Spinal cord (tissue), 10 donors: ENCODE data around the gene GSN. TPM values are rescaled to one million over a fixed set of nuclear protein-coding genes. Genes with fewer than 3 reads are reported as not detected.
A peak's percentile ranks its signal among the peaks of the same experiment; 100 is the strongest.

Source experiments
- DNase-seq, 6 donors: peaks; one replicate each; pipeline versions ENCODE4 v3.0.0 to v3.0.0-alpha.2; 2013 to 2015; ENCODE audit warnings: low spot score in 6 of 6, low read depth in 4 of 6
- H3K27ac ChIP-seq: one replicate; pipeline ENCODE4 v1.5.1; 2013; ENCODE audit warnings: low read depth, low read length, control low read depth
- H3K27me3 ChIP-seq: one replicate; pipeline ENCODE4 v1.6.1; 2013; ENCODE audit warnings: low read length; ENCODE audit not compliant: control insufficient read depth, insufficient read depth
- H3K36me3 ChIP-seq: one replicate; pipeline ENCODE4 v1.6.1; 2013; ENCODE audit warnings: low read length; ENCODE audit not compliant: control insufficient read depth, insufficient read depth
- H3K4me1 ChIP-seq: one replicate; pipeline ENCODE4 v1.6.1; 2013; ENCODE audit warnings: low read length; ENCODE audit not compliant: control insufficient read depth, insufficient read depth
- H3K4me3 ChIP-seq: one replicate; pipeline ENCODE4 v1.5.1; 2013; ENCODE audit warnings: low read depth, low read length, control low read depth
- H3K9me3 ChIP-seq: one replicate; pipeline ENCODE4 v1.6.1; 2013; ENCODE audit warnings: low read length; ENCODE audit not compliant: control insufficient read depth, insufficient read depth
- WGBS: methylation state at CpG from one replicate; pipeline ENCODE4 v1.1.5; 2013; ENCODE audit warnings: missing lambda C conversion rate; ENCODE audit not compliant: insufficient coverage; 5-methylcytosine and 5-hydroxymethylcytosine counted together
- polyA plus RNA-seq, 2 donors: library from polyadenylated mRNA; unstranded; fragments of 120-200 nt; gene quantifications; one replicate each; pipeline ENCODE4 v1.2.1, GENCODE V29; 2013; ENCODE audit not compliant: insufficient read length in 2 of 2
- total RNA-seq, 2 donors: library from RNA; depleted of rRNA in 1 of 2; stranded (reverse); fragments of 120-200 nt in 1 of 2; fragments of >200 nt in 1 of 2; gene quantifications; one replicate each; pipeline versions ENCODE4 v1.2.3 to v1.2.4, GENCODE V29; 2013 to 2014
- donor health status: healthy.

GSN gene
- total and polyA plus RNA-seq, 4 donors: 91.7 to 342 (median 191) TPM

DNA sequence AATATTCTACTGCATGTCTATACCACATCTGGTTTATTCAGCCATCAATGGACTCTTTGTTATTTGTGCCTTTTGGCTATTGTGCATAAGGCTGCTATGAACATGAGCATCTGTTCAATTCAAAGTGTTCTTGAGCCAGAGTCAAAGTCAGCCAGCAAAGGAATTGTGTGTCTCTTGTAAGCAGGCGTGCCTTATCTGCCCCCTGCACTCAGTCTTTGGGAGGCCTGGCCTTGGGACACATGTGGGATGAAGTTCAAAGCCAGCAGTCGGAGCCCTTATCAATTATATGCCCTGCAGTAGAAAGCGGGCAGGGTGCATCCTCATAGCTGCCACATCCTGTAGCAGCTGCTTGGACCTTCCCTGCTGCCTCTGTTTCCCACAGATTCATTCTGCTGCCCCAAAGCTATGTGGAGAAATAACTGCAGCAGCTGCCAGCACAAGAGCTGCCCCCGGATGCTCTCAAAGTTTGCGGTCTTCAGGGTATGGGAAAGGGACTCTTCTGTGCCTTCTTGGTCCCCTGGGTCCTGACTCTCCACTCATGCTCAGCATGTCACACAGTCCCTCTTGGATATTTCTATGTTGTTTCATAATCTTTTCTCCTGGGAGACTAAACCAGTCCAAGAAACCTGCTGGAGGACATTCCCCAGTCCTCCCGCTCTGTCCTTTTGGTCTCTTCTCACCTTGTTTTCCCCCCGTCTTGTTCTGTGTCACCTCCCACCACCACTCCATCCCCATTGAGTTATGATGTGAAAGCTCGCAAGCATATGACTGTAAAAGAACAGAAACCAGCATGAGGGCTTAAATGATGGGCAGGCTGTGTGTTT lies 66.2 kb downstream of the GSN start:
- H3K4me3 ChIP-seq: no peak overlapping the region
- peaks cover 10% of the 10 kb centered on the region for H3K36me3 ChIP-seq
- no peak for DNase-seq
- no peaks in the 10 kb centered on the region for H3K9me3 ChIP-seq
- no peaks in the 10 kb centered on the region for H3K4me1 ChIP-seq
- 83% methylated on average over 6 of the region's 8 CpGs for WGBS
- H3K27me3 ChIP-seq: no peaks in the 10 kb centered on the region
- H3K27ac ChIP-seq: no peak overlapping the region

DNA sequence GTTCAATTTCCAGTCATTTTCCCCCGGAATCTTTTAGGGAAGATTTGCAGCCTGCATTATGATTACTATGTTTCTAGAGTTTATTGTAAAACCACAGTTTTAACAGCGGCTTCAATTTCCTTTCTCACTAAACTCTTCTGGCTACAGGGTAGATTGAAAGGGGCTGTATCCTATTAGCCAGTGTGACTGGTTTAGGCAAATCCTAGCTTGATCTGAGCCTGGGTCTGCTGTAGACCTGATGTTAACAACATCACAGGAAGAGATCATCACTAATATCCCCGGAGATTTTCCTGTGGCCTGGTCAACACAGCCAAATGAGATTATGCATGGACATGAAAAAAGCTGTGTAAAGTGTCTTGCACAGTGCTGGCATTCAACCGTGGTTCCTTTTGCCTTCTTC lies 68.7 kb downstream of the GSN start:
- H3K4me3 ChIP-seq: no peak overlapping the region
- no peaks in the 10 kb centered on the region for H3K4me1 ChIP-seq
- no peaks in the 10 kb centered on the region for H3K27me3 ChIP-seq
- DNase-seq: no peak
- peaks cover 4% of the 10 kb centered on the region for H3K36me3 ChIP-seq
- no peak overlapping the region for H3K27ac ChIP-seq
- 100% methylated on average over 1 of the region's 4 CpGs for WGBS
- no peaks in the 10 kb centered on the region for H3K9me3 ChIP-seq

DNA sequence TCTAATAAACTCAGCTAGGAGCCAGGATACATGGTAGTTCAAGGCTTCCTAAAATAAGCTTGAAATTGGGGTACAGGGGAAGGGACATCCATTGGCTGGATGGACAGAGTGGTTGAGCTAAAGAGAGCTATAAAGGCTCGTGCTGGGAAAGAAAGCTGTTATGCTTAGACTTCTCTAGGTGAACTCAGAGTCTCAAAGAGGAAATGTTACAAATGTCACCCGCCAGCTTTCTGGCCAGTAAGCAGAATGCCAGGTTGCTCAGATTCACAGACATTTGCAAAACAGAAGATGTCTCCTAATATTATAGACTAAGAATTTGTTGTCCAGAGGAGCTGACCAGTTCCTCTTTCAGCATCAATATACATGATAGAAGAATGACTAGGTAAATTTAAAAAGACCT lies 71.5 kb downstream of the GSN start:
- H3K9me3 ChIP-seq: no peaks in the 10 kb centered on the region
- DNase-seq: no peak
- H3K4me3 ChIP-seq: no peak overlapping the region
- H3K36me3 ChIP-seq: no peaks in the 10 kb centered on the region
- no peaks in the 10 kb centered on the region for H3K27me3 ChIP-seq
- H3K4me1 ChIP-seq: no peaks in the 10 kb centered on the region
- WGBS: 90% methylated on average over 1 of the region's 2 CpGs
- H3K27ac ChIP-seq: no peak overlapping the region

DNA sequence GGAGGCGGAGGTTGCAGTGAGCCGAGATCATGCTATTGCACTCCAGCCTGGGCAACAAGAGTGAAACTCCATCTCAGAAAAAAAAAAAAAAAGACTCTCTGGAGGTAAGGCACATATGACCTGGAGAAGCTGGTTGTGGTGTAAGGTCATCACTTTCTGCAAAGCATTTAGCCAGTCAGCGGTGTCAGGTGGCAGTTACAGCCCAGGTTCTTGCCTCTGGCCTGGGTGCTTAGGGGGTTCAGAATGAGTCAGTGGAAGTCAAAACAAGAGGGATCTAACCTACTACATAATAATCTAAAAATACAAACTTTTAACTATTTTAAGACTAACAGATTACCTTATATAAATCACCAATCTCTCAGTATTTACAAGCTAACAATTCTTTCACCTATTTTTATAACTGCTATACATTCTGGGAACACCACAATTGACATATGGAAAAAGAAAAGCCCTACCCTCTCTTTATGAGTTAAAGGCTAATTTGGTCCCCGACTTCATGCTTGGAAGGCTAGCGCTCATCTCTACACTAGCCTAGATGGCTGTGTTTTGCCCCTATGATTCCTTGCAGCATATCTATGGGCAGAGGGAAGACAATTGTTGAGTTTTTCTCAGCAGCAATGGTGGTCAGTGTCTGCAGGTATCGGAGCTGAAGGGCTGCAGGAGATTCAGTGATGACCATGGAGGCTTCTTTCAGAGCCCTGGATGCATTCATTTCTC lies 72.9 kb downstream of the GSN start:
- no peak overlapping the region for H3K4me3 ChIP-seq
- H3K27ac ChIP-seq: no peak overlapping the region
- 100% methylated on average over 1 of the region's 6 CpGs for WGBS
- no peaks in the 10 kb centered on the region for H3K4me1 ChIP-seq
- DNase-seq: no peak
- H3K9me3 ChIP-seq: no peaks in the 10 kb centered on the region
- no peaks in the 10 kb centered on the region for H3K27me3 ChIP-seq
- H3K36me3 ChIP-seq: no peaks in the 10 kb centered on the region

DNA sequence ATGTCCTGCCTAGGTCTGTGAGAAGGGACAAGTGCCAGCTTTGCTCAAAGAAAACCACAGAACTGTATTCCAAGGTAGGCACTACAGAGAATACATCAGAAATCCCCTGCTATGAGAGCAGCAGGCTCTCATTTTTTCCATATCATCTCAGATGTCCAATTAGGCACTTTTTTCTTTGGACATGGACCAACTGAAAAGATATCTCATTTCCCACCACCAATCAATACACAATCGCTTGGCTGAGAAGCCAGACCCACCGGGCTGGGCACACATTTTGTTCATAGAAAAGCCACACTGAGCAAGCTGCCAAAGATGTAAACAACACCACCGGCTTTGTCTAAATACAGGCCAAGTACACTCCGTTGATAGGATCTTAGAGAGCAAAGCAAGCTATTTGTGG lies 76.2 kb downstream of the GSN start:
- DNase-seq: peak in 2 of 6 donors; percentile 56 to 68
- H3K4me3 ChIP-seq: no peak overlapping the region
- peaks cover 2% of the 10 kb centered on the region for H3K27me3 ChIP-seq
- no peaks in the 10 kb centered on the region for H3K4me1 ChIP-seq
- H3K27ac ChIP-seq: no peak overlapping the region
- no peaks in the 10 kb centered on the region for H3K36me3 ChIP-seq
- WGBS: 17% methylated on average over 2 of the region's 4 CpGs
- H3K9me3 ChIP-seq: no peaks in the 10 kb centered on the region

DNA sequence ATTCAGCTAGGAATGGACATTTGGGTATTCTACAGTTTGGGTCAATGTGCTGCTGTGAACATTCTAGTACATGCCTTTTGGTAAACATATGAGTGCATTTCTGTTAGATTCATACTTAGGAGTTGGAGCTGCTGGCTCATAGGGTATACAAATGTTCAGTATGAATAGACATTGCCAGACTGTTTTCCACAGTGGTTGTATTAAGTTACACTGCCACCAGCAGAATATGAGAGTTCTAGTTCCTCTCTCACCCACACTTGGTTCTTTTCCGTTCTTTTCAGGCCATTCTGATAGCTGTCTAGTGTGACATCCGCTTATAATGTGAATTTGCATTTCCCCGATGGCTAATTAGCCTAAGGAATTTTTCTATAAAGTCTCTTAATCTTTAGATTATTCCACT lies 77.1 kb downstream of the GSN start:
- DNase-seq: no peak
- no CpG with 5 or more reads among the region's 3 CpGs for WGBS
- Histone ChIP-seq H3K27ac (no peak overlapping the region), H3K4me1 (no peaks in the 10 kb centered on the region), H3K36me3 (no peaks in the 10 kb centered on the region), H3K9me3 (no peaks in the 10 kb centered on the region), H3K27me3 (peaks cover 2% of the 10 kb centered on the region), H3K4me3 (no peak overlapping the region)

DNA sequence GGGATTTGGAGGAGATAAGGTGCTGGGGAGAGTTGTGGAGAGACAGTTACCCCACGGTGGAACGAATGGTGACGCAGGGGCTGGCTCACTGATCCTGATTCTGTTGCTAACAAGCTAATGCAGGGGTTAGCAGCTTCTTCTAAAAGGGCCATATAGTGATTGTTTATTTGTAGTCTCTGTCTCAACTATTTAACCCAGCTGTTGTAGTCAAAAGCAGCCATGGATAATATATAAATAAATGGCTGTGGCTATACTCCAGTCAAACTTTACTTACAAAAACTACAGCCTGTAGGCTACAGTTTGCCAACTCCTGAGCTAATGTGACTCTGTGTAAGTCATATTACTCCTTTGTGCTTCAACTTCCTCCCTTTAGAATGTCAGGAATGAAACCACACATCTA lies 80.3 kb downstream of the GSN start:
- H3K4me1 ChIP-seq: no peaks in the 10 kb centered on the region

DNA sequence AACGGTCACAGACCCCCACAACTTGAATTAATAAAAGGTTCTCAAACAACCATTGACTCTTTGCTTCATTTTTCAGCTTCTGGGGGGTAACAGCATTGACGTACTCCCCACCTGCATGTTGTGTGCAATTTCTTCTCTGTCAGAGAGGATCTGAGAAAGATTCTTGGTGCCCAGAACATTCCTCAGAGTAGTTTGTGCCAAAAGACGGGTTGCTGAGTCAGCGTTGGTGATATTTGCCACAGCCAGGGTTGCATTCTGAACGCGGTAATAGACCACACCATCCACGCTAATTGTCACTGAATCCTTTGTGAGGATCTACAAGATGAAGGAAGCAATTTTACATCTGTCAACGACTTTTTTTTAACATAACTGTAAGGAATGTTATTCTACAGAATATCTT lies 81.0 kb downstream of the GSN start:
- H3K27ac ChIP-seq: no peak overlapping the region

More for the DNA sequence above, 80.3 kb downstream of the GSN start:
- Histone ChIP-seq H3K36me3 (no peaks in the 10 kb centered on the region), H3K27ac (no peak overlapping the region), H3K27me3 (peaks cover 9% of the 10 kb centered on the region), H3K9me3 (no peaks in the 10 kb centered on the region), H3K4me3 (no peak overlapping the region)
- no CpG with 5 or more reads among the region's 3 CpGs for WGBS
- DNase-seq: no peak

DNA sequence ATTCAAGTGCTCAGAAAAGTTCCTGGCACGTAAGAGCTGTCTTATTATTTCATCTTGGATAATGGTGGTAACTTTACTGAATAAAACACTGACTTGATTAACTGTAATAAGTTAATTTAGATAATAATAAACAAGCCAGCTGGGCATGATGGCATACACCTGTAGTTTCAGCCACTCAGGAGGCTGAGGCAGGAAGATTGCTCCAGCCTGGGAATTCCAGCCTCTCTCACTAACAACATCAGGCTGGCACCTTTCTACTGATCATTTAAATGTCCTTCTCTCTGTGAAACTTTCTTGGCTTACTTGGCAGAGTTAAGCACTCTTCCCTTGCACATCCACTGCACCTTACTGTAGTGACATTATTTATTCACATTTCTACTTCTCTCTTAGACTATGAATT lies 82.1 kb downstream of the GSN start:
- Histone ChIP-seq H3K27ac (peak overlapping the region; percentile 90), H3K4me3 (no peak overlapping the region), H3K9me3 (no peaks in the 10 kb centered on the region), H3K36me3 (no peaks in the 10 kb centered on the region), H3K27me3 (peaks cover 9% of the 10 kb centered on the region), H3K4me1 (no peaks in the 10 kb centered on the region)
- WGBS: no CpG with 5 or more reads among the region's 1 CpG
- DNase-seq: no peak

More for the DNA sequence above, 81.0 kb downstream of the GSN start:
- Histone ChIP-seq H3K36me3 (no peaks in the 10 kb centered on the region), H3K27me3 (peaks cover 9% of the 10 kb centered on the region), H3K4me3 (no peak overlapping the region), H3K9me3 (no peaks in the 10 kb centered on the region), H3K4me1 (no peaks in the 10 kb centered on the region)
- no peak for DNase-seq
- WGBS: 88% methylated on average over 2 of the region's 8 CpGs
